ENCODE results near the gene TSPEAR.
"Not testable (repeated sequence)": the region's sequence is repeated elsewhere in the genome, so short reads cannot be mapped to it uniquely, and the experiment has no call there.

TSPEAR gene

GRCh38 chr21:44506279-44507255, 204.8 kb downstream of the TSPEAR start:
- no peak for TF ChIP-seq BACH2 (CRISPR knock-in tag; IDR thresholded peaks at IDR 0.05; ENCODE audit: borderline replicate concordance)
- no peak for TF ChIP-seq PPARA (CRISPR knock-in tag; IDR thresholded peaks at IDR 0.05; ENCODE audit: borderline replicate concordance)
- no peak for TF ChIP-seq RARB (CRISPR knock-in tag; IDR thresholded peaks at IDR 0.05)
- TF ChIP-seq OSR1 (CRISPR knock-in tag; IDR thresholded peaks at IDR 0.05) = no peak
- no peak for TF ChIP-seq ISL1 (CRISPR knock-in tag; IDR thresholded peaks at IDR 0.05)
- no peak for TF ChIP-seq CSDC2 (CRISPR knock-in tag; IDR thresholded peaks at IDR 0.05)
- TF ChIP-seq ZNF8 (CRISPR knock-in tag; IDR thresholded peaks at IDR 0.05) = no peak

GRCh38 chr21:44505673-44506278, 205.6 kb downstream of the TSPEAR start:
- ATAC-seq = no peak

More at GRCh38 chr21:44506279-44507255, 204.8 kb downstream of the TSPEAR start:
- no peak for ATAC-seq

GRCh38 chr21:44503901-44504399, 207.4 kb downstream of the TSPEAR start:
- TF ChIP-seq RARB (CRISPR knock-in tag; IDR thresholded peaks at IDR 0.05) (no peak), POU6F1 (CRISPR knock-in tag; IDR thresholded peaks at IDR 0.05; ENCODE audit: borderline replicate concordance, low read depth) (no peak), ZFP3 (CRISPR knock-in tag; IDR thresholded peaks at IDR 0.05) (no peak), ISL1 (CRISPR knock-in tag; IDR thresholded peaks at IDR 0.05) (no peak), ZC3H10 (CRISPR knock-in tag; IDR thresholded peaks at IDR 0.05) (no peak), ZNF565 (CRISPR knock-in tag; conservative IDR thresholded peaks at IDR 0.05; ENCODE audit: low read depth) (no peak), GLIS3 (CRISPR knock-in tag; IDR thresholded peaks at IDR 0.05) (no peak), ZNF70 (CRISPR knock-in tag; IDR thresholded peaks at IDR 0.05) (no peak), CSRNP3 (CRISPR knock-in tag; IDR thresholded peaks at IDR 0.05) (no peak)
- ATAC-seq = no peak

More at GRCh38 chr21:44505673-44506278, 205.6 kb downstream of the TSPEAR start:
- TF ChIP-seq ZNF8 (CRISPR knock-in tag; IDR thresholded peaks at IDR 0.05) = no peak
- no peak for TF ChIP-seq ZC3H10 (CRISPR knock-in tag; IDR thresholded peaks at IDR 0.05)
- TF ChIP-seq ESRRG (CRISPR knock-in tag; IDR thresholded peaks at IDR 0.05) = no peak
- TF ChIP-seq ZNF565 (CRISPR knock-in tag; conservative IDR thresholded peaks at IDR 0.05; ENCODE audit: low read depth) = no peak
- TF ChIP-seq ZFP30 (CRISPR knock-in tag; IDR thresholded peaks at IDR 0.05) = no peak
- TF ChIP-seq CSRNP3 (CRISPR knock-in tag; IDR thresholded peaks at IDR 0.05) = no peak
- TF ChIP-seq PPARA (CRISPR knock-in tag; IDR thresholded peaks at IDR 0.05; ENCODE audit: borderline replicate concordance) = no peak
- no peak for TF ChIP-seq RARB (CRISPR knock-in tag; IDR thresholded peaks at IDR 0.05)
- TF ChIP-seq TCF4 (CRISPR knock-in tag; IDR thresholded peaks at IDR 0.05; ENCODE audit: borderline replicate concordance) = no peak
- TF ChIP-seq ZNF70 (CRISPR knock-in tag; IDR thresholded peaks at IDR 0.05) = no peak
- no peak for TF ChIP-seq TSHZ2 (CRISPR knock-in tag; IDR thresholded peaks at IDR 0.05)

GRCh38 chr21:44503006-44503889, 208.1 kb downstream of the TSPEAR start:
- not testable (repeated sequence) for ATAC-seq

Data from SK-N-SH treated with all-trans-retinoic acid at 6 μM for 48 hours (cell line).